Right atrium auricular region (tissue), 2 donors: ENCODE results near the gene FABP2. TPM values are rescaled to one million over a fixed set of nuclear protein-coding genes. Genes with fewer than 3 reads are reported as not detected.
"Not testable (repeated sequence)": the region's sequence is repeated elsewhere in the genome, so short reads cannot be mapped to it uniquely, and the experiment has no call there.

Experiments
- DNase-seq: peaks from one replicate; pipeline ENCODE4 v3.0.0-alpha.2; 2019; ENCODE audit warnings: low spot score
- H3K27ac ChIP-seq, 2 donors: fragments of 200-600 bp; sonication (generic); 1 replicate in 1 of 2; 2 replicates in 1 of 2; pipeline ENCODE4 v1.5.1; 2016 to 2019
- H3K27me3 ChIP-seq, 2 donors: fragments of 200-600 bp; sonication (generic); one replicate each; pipeline versions ENCODE4 v1.5.1 to v1.6.0; 2017 to 2019
- H3K36me3 ChIP-seq: fragments of 200-600 bp; sonication (generic); one replicate; pipeline ENCODE4 v1.5.1; 2016
- H3K4me1 ChIP-seq, 2 donors: fragments of 200-600 bp; sonication (generic); one replicate each; pipeline versions ENCODE4 v1.5.1 to v1.6.0; 2017 to 2019
- H3K4me3 ChIP-seq, 2 donors: fragments of 200-600 bp; sonication (generic); 1 replicate in 1 of 2; 2 replicates in 1 of 2; pipeline ENCODE4 v1.5.1; 2017 to 2019; ENCODE audit warnings: mild to moderate bottlenecking in 1 of 2, moderate library complexity in 1 of 2
- H3K9me3 ChIP-seq, 2 donors: fragments of 200-600 bp; sonication (generic); one replicate each; pipeline ENCODE4 v1.5.1; 2019
- total RNA-seq, 2 donors: library from RNA; depleted of rRNA; stranded (reverse); fragments of >200 nt; gene quantifications; one replicate each; pipeline ENCODE4 v1.1.0, GENCODE V29; 2016
- TF ChIP-seq, protein P1 (sequence below), 2 donors: fragments of 200-600 bp; sonication (generic); IDR thresholded peaks; one replicate each; pipeline ENCODE4 v1.5.1; 2019; ENCODE audit warnings: antibody characterized with exemption in 2 of 2

The FABP2 gene
- under 1 TPM in 1 of 2 donors, not detected in 1; 0.48 TPM for total RNA-seq

DNA sequence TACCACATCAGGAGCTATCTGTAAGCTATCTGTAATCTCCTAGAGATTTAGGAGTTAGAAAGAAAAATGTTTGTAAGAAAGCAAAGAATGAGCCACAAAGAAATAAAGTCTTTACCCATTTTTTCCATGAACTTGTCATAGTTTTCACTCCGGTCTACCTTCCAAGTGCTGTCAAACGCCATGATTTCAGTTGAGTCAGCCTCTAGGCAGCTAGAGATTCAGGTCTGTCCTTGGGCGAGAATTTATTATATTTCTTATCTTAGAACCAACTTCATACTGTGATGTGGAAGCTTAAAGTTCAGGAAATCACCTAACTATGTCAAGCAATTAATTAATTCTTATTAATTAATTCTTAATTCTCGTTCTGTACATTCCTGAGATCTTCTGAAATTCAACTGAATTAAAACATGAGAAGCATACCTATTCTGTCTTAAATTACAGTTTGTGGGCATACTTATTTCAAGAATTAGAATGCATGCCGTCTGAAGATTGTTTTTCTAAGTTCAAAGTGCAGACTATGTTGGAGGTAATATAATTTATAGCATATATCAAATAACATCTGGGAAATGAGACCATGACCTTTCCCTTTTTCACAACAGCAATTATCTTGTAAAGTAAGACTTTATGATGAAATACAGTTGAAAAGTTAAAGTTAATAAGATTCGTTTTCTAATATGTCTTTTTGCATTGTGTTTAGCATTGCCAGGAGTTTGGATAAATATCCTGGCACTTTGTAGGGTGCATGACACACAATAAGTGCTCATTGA lies at the start of gene FABP2:
FABP2 (minus strand) TSS at position 218 of the 767 bp plus-strand sequence; CDS start at position 182, 36 bp downstream.
- Histone ChIP-seq H3K27ac (no peak within 1 kb of the TSS), H3K4me1 (no peaks in the 10 kb centered on the region), H3K36me3 (no peaks in the 10 kb centered on the region), H3K4me3 (no peak within 1 kb of the TSS), H3K9me3 (no peaks in the 10 kb centered on the region), H3K27me3 (no peaks in the 10 kb centered on the region)
- TF ChIP-seq, protein P1, sequence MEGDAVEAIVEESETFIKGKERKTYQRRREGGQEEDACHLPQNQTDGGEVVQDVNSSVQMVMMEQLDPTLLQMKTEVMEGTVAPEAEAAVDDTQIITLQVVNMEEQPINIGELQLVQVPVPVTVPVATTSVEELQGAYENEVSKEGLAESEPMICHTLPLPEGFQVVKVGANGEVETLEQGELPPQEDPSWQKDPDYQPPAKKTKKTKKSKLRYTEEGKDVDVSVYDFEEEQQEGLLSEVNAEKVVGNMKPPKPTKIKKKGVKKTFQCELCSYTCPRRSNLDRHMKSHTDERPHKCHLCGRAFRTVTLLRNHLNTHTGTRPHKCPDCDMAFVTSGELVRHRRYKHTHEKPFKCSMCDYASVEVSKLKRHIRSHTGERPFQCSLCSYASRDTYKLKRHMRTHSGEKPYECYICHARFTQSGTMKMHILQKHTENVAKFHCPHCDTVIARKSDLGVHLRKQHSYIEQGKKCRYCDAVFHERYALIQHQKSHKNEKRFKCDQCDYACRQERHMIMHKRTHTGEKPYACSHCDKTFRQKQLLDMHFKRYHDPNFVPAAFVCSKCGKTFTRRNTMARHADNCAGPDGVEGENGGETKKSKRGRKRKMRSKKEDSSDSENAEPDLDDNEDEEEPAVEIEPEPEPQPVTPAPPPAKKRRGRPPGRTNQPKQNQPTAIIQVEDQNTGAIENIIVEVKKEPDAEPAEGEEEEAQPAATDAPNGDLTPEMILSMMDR (IDR thresholded peaks at IDR 0.05), result no peak
- no peak for DNase-seq

DNA sequence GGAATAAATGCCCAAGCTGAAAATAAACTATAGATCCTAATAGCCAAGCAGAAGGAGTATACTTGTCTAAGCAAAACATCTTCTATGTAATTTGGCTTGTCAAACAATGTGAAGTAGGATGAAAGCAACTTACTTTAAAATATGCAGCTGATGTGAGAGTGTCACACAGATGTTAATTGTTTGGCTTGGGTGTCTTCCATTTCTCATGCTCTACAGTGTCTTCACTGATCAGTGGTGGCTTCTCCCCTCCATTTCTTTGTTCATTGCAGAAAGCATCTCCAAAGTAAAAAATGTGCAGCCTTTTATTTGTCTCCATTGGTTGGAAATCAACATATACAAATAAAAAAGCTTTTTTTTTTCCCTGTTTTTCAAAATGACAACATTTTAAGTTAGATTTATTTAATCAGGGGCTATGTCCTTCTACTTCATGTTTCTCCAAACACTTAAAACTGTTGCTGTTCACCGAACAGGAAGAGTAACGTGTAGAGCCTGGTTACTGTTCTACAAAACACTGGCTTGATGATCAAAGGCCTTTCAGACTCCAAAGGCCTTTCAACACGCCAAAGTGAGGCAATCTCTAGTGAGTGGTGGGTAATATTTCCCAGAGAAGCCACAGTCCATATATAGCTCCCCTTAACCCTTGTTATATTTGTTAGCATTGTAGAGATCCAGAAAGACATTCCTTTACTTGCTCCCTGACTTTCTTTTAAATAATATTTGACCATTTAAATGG lies 49.2 kb upstream of the FABP2 start:
- H3K27ac ChIP-seq, H3K36me3 ChIP-seq, H3K9me3 ChIP-seq, H3K27me3 ChIP-seq, H3K4me1 ChIP-seq, H3K4me3 ChIP-seq, DNase-seq: not testable (repeated sequence)

DNA sequence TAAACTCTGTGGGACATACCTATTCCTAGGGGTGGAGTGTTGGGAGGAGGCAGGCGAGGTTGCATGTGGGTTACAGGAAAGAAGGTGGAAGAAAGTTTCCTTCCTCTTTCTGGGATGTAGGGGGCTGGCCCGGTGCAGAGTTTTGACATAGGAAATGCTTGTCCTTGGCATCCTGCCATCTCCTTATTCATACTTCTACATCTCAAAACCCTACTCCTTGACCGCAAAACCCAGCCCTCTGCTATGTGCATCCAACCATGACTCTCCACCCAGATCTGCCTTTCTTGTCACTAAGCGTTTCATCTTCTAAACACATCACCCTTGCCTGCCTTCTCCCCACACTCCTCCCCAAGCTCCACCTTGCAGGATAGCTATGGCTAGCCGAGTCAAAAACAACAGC lies 48.5 kb upstream of the FABP2 start:
- not testable (repeated sequence) for H3K27me3 ChIP-seq, H3K36me3 ChIP-seq, H3K9me3 ChIP-seq, H3K4me3 ChIP-seq, H3K27ac ChIP-seq, DNase-seq, H3K4me1 ChIP-seq

DNA sequence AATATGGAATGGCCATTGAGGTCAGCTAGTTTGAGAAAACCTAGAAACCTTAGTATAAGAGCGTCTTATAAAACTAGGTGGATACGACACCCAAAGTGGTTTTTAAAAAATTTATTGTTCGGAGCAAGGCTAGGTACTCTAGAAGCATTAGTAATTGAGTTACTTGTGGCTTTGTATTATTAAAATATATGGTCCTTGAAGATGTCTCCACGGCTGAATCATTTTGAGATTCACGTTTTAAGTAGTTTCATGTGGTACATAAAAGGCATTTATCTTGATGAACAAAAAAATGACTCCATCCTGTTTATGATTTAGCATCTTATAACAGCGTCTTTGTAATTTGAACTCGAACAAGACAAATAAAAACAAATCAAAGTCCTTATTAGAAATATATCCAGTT lies 44.9 kb upstream of the FABP2 start:
- not testable (repeated sequence) for H3K4me1 ChIP-seq, H3K27me3 ChIP-seq, DNase-seq, H3K4me3 ChIP-seq, H3K36me3 ChIP-seq, H3K27ac ChIP-seq, H3K9me3 ChIP-seq

DNA sequence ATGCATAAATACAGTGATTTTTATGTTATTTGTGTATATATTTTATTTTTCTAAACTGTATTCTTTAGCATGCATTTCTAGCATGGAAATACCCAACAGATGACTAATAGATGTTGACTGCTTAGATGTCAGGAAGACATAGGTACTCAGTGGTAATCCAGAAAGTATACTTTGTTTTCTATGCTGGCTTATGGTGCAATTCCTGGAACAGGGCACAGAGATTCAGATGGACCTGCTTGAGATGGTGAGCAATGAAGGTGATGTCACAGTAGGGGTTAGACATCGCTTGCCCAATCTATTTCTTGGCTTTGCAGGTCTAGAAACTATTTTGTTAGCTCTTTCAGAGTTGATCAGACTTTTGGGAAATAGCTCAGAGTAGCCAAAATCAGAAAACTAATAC lies 42.3 kb upstream of the FABP2 start:
- not testable (repeated sequence) for H3K36me3 ChIP-seq, DNase-seq, H3K27me3 ChIP-seq, H3K27ac ChIP-seq, H3K4me3 ChIP-seq, H3K4me1 ChIP-seq, H3K9me3 ChIP-seq

DNA sequence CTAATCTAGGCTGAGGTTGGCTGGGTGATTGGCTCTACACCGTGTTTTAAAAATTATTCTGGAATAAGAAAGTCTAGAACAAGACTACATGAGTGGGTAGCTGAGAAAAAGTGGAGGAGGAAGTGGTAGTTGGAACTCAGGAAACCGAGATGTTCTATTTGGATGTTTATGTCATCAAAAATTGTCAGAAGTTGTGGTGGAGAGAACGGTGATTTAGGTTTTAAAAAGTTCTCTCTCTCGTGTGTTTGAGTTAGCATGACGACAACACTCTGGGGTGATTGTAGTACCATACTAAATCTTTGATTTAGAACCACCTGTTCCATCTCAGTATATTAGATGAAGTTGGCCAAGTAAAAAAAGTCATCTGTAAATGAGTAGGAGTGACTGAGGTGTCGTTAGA lies 41.4 kb upstream of the FABP2 start:
- H3K27me3 ChIP-seq, H3K4me1 ChIP-seq, DNase-seq, H3K4me3 ChIP-seq, H3K36me3 ChIP-seq, H3K27ac ChIP-seq, H3K9me3 ChIP-seq: not testable (repeated sequence)

DNA sequence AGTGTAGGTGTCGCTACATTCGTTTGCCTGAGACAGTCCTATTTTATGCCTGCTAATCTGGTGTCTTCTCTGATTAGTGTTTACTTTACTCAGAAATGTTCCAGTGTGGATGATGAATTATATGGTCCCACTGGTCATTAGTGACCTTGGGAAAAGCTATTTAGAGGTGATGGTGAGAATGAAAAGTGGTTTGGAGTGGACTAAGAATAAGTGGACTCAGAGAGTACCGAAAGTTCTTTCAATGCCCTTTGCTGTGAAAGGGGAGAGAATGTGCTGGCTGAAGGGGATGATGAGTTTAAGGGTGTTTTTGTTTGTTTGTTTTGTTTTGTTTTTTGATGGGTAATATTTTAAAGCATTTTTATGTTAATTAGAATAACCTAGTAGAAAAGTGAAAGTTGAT lies 40.5 kb upstream of the FABP2 start:
- not testable (repeated sequence) for DNase-seq, H3K9me3 ChIP-seq, H3K27me3 ChIP-seq, H3K4me1 ChIP-seq, H3K36me3 ChIP-seq, H3K4me3 ChIP-seq, H3K27ac ChIP-seq

DNA sequence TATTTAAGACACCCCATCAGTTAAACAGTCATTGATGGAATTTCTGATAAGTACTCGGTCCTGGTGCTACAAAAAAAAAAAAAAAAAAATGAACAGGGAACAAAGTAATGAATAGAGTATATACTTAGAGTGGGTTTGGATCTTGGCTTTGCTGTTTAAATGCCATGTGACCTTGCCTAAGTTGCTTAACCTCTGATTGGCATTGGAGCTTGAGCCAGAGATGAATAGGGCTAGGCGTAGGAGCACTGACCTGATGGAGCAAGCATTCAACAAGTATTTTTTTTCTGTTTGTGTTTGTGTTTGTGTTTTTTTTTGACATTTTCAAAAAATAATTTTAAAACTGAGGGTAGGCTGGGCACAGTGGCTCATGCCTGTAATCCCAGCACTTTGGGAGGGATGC lies 37.9 kb upstream of the FABP2 start:
- H3K9me3 ChIP-seq, H3K36me3 ChIP-seq, H3K27ac ChIP-seq, H3K27me3 ChIP-seq, DNase-seq, H3K4me3 ChIP-seq, H3K4me1 ChIP-seq: not testable (repeated sequence)

DNA sequence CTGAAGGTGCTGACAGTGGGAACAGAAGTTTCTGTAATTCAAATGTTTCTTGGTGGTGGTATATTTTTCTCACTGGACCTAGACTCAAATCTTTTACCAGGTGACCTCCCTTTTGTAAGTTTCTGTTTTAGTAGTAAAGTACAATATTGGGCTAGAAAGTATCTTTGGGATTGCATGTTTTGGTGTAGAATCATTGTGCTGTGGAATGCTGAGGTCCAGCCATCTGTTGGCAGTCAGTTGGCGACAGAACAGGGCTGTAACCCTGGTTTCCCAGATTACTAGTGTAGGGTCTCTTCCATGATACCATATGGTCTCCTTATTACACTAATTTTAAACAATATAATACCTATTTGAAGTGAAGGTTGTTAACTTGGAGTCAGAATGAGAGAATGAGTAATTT lies 34.9 kb upstream of the FABP2 start:
- not testable (repeated sequence) for H3K9me3 ChIP-seq, H3K27ac ChIP-seq, H3K4me1 ChIP-seq, H3K27me3 ChIP-seq, DNase-seq, H3K36me3 ChIP-seq, H3K4me3 ChIP-seq

DNA sequence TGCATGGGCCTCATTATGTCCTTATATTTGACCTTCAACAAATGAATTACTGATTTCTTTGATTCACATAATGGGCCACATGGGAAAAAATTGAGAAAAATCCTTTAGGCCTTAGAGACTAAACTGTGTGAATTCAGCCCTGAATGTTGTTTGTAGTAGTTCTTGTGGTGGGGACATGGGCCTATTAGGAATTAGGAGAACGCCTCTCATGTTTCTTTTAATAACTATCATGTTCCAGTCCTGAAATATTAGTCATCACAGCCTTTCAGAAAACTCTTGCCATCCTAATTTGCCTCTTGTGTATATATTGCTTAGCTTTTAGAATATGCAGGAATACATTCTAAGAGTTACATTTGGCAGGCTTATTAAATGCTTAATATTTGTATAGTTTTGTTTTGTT lies 34.1 kb upstream of the FABP2 start:
- not testable (repeated sequence) for H3K4me1 ChIP-seq, H3K9me3 ChIP-seq, H3K36me3 ChIP-seq, H3K27ac ChIP-seq, DNase-seq, H3K27me3 ChIP-seq, H3K4me3 ChIP-seq

DNA sequence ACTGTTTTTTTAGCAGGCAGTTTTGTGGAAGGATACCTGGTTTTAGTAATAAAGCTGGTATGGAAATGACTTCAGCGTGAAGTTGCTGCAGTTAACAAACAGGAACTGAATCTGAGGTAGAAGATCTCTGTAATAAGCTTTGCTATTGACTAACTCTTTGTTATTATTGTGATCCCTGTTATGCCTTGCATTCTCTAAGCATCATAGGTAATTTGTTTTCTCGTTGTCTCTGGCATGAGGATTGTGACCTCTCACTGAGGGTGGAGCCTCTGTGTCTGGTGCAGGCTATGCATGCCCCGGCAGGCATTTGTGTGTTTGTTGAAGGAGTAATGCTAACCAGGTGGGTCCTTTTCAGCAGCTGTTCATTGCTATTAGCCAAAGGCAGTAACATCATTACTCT lies 31.4 kb upstream of the FABP2 start:
- H3K27ac ChIP-seq, H3K36me3 ChIP-seq, H3K27me3 ChIP-seq, H3K4me3 ChIP-seq, DNase-seq, H3K4me1 ChIP-seq, H3K9me3 ChIP-seq: not testable (repeated sequence)

DNA sequence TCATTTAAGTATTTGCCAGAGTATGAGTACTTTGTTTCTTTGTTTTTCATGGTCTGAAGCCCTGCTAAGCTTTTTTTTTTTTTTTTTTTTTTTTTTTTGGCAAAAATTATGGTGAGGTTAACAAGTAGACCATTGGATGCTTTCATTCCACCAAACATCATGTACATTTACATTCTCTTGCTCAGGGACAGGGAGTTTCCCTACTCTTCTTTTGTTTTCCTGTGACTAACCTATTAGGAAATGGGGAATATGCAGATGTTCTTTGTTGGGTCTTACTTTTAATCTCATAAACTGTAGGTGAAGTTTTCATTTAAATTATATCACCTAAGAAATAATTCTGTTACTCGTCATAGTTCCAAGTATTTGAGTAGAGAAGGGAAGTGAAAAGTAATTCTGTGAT lies 26.2 kb upstream of the FABP2 start:
- not testable (repeated sequence) for H3K36me3 ChIP-seq, DNase-seq, H3K27me3 ChIP-seq, H3K4me1 ChIP-seq, H3K9me3 ChIP-seq, H3K27ac ChIP-seq, H3K4me3 ChIP-seq

DNA sequence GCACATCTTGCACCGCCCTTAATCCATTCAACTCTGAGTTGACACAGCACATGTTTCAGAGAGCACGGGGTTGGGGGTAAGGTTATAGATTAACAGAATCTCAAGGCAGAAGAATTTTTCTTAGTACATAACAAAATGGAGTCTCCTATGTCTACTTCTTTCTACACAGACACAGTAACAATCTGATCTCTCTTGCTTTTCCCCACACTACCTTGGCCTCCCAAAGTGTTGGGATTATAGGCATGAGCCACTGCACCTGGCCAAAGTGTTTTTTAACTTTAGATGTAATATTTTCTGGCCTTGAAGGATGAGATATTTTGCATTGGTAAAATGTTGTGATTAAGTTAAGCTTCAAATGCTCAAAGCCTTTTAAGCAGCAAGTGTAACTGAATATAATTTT lies 21.4 kb upstream of the FABP2 start:
- H3K27me3 ChIP-seq, H3K27ac ChIP-seq, H3K4me1 ChIP-seq, H3K9me3 ChIP-seq, H3K4me3 ChIP-seq, H3K36me3 ChIP-seq, DNase-seq: not testable (repeated sequence)

DNA sequence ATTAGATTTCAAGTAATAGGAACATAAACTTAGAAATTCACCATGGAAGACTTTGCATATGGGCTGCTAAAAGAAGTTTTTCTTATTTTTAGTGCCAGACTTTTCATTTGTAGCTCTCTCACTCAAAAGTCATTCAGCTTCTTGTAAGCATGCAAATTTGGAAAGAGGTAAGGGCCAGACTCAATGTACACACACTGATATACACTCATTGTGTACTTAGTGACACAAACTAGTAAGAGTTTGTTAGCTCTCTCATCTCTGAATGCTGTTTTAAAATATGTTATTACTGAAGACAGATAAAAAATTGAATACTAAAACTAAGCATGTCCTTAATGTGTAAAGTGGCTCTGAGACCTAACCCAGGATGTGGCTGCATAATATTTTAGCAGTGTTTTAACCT lies 18.0 kb upstream of the FABP2 start:
- not testable (repeated sequence) for H3K9me3 ChIP-seq, H3K27me3 ChIP-seq, DNase-seq, H3K36me3 ChIP-seq, H3K27ac ChIP-seq, H3K4me1 ChIP-seq, H3K4me3 ChIP-seq
